KMS-11 (cell line): ENCODE measurements around the gene GLIS2.

Experiments used
- H2AFZ ChIP-seq: fragments of 200-600 bp; sonication (generic); 2 replicates; pipeline ENCODE4 v1.6.1; 2016; ENCODE audit warnings: antibody characterized with exemption, mixed run types, low read depth
- H3K27ac ChIP-seq: fragments of 200-600 bp; sonication (generic); 2 replicates; pipeline ENCODE4 v1.6.1; 2016; ENCODE audit warnings: mild to moderate bottlenecking, mixed run types
- H3K27me3 ChIP-seq: fragments of 200-600 bp; sonication (generic); 2 replicates; pipeline ENCODE4 v1.6.1; 2017; ENCODE audit warnings: mild to moderate bottlenecking, low read depth, mixed run types, moderate library complexity; ENCODE audit not compliant: insufficient read depth
- H3K36me3 ChIP-seq: fragments of 200-600 bp; sonication (generic); 2 replicates; pipeline ENCODE4 v1.6.1; 2017; ENCODE audit warnings: mild to moderate bottlenecking, mixed run types; ENCODE audit not compliant: insufficient read depth
- H3K4me1 ChIP-seq: fragments of 200-600 bp; sonication (generic); 2 replicates; pipeline ENCODE4 v1.6.1; 2016; ENCODE audit warnings: mild to moderate bottlenecking, low read depth, mixed run types; ENCODE audit not compliant: poor library complexity, severe bottlenecking
- H3K4me2 ChIP-seq: fragments of 200-600 bp; sonication (generic); 2 replicates; pipeline ENCODE4 v1.7.0; 2016; ENCODE audit warnings: mild to moderate bottlenecking, mixed run types
- H3K4me3 ChIP-seq: fragments of 200-600 bp; sonication (generic); IDR thresholded peaks from 2 replicates; pipeline ENCODE4 v1.6.1; 2017; ENCODE audit warnings: low read depth, low read length, mixed read lengths; ENCODE audit not compliant: insufficient read depth
- H3K79me2 ChIP-seq: fragments of 200-600 bp; sonication (generic); 2 replicates; pipeline ENCODE4 v1.6.1; 2016; ENCODE audit warnings: low read depth, mixed run types; ENCODE audit not compliant: insufficient read depth
- H3K9ac ChIP-seq: fragments of 200-600 bp; sonication (generic); 2 replicates; pipeline ENCODE4 v1.6.1; 2016; ENCODE audit warnings: mild to moderate bottlenecking, mixed run types
- H4K20me1 ChIP-seq: fragments of 200-600 bp; sonication (generic); 2 replicates; pipeline ENCODE4 v1.6.1; 2016; ENCODE audit warnings: mild to moderate bottlenecking, mixed run types; ENCODE audit not compliant: insufficient read depth
- CTCF ChIP-seq: fragments of 200-600 bp; sonication (generic); conservative IDR thresholded peaks from 2 replicates; pipeline ENCODE4 v1.6.1; 2017; ENCODE audit warnings: low read depth, mild to moderate bottlenecking, antibody characterized with exemption, low read length, moderate library complexity, mixed read lengths

The GLIS2 gene

GRCh38 chr16:4361944-4362311 is 46.1 kb downstream of the GLIS2 start:
- TF ChIP-seq CTCF, result no peak

GRCh38 chr16:4362476-4363135 is 46.7 kb downstream of the GLIS2 start:
- no peak overlapping the region for H3K4me3 ChIP-seq
- no peaks in the 10 kb centered on the region for H4K20me1 ChIP-seq
- no peak overlapping the region for H3K9ac ChIP-seq
- no peaks in the 10 kb centered on the region for H3K4me1 ChIP-seq
- no peaks in the 10 kb centered on the region for H3K79me2 ChIP-seq
- no peaks in the 10 kb centered on the region for H3K27me3 ChIP-seq
- no peak overlapping the region for H2AFZ ChIP-seq
- peaks cover 3% of the 10 kb centered on the region; the same call in 1 of the 2 replicates for H3K36me3 ChIP-seq
- H3K27ac ChIP-seq, result no peak overlapping the region
- H3K4me2 ChIP-seq, result no peak overlapping the region
- TF ChIP-seq CTCF, result no peak

More at GRCh38 chr16:4361944-4362311, 46.1 kb downstream of the GLIS2 start:
- Histone ChIP-seq H3K79me2 (no peaks in the 10 kb centered on the region), H4K20me1 (no peaks in the 10 kb centered on the region), H3K4me2 (no peak overlapping the region), H2AFZ (no peak overlapping the region), H3K27me3 (no peaks in the 10 kb centered on the region), H3K9ac (no peak overlapping the region), H3K4me3 (no peak overlapping the region), H3K4me1 (no peaks in the 10 kb centered on the region), H3K27ac (no peak overlapping the region), H3K36me3 (peaks cover 3% of the 10 kb centered on the region; the same call in 1 of the 2 replicates)

GRCh38 chr16:4364196-4365013 is 48.5 kb downstream of the GLIS2 start:
- no peak for TF ChIP-seq CTCF

GRCh38 chr16:4365014-4365406 is 49.1 kb downstream of the GLIS2 start:
- no peak overlapping the region for H3K9ac ChIP-seq
- H4K20me1 ChIP-seq, result no peaks in the 10 kb centered on the region
- H3K36me3 ChIP-seq, result 0 out of 2 replicates have a peak, but pooled peaks cover 3% of the 10 kb centered on the region
- H2AFZ ChIP-seq, result no peak overlapping the region
- no peak for TF ChIP-seq CTCF
- no peaks in the 10 kb centered on the region for H3K4me1 ChIP-seq
- no peak overlapping the region for H3K4me3 ChIP-seq
- H3K4me2 ChIP-seq, result no peak overlapping the region
- H3K79me2 ChIP-seq, result no peaks in the 10 kb centered on the region
- H3K27me3 ChIP-seq, result no peaks in the 10 kb centered on the region
- H3K27ac ChIP-seq, result no peak overlapping the region

More at GRCh38 chr16:4364196-4365013, 48.5 kb downstream of the GLIS2 start:
- Histone ChIP-seq H3K36me3 (0 out of 2 replicates have a peak, but pooled peaks cover 3% of the 10 kb centered on the region), H3K27ac (no peak overlapping the region), H3K4me3 (no peak overlapping the region), H3K27me3 (no peaks in the 10 kb centered on the region), H3K4me1 (no peaks in the 10 kb centered on the region), H3K4me2 (no peak overlapping the region), H4K20me1 (no peaks in the 10 kb centered on the region), H2AFZ (no peak overlapping the region), H3K79me2 (no peaks in the 10 kb centered on the region), H3K9ac (no peak overlapping the region)
